HFF-Myc (cell line): ENCODE measurements around the gene ABCB4.

Experiments used
- DNase-seq: peaks from one replicate; pipeline ENCODE4 v3.0.0-alpha.2; 2011; ENCODE audit warnings: low read depth; ENCODE audit errors: extremely low read depth
- H3K4me3 ChIP-seq: replicated peaks from 2 replicates; pipeline ENCODE4 v1.5.1; 2011; ENCODE audit warnings: low read depth, mild to moderate bottlenecking, control low read depth, low read length
- CTCF ChIP-seq: IDR thresholded peaks from 2 replicates; pipeline ENCODE4 v1.5.1; 2012; ENCODE audit warnings: mild to moderate bottlenecking, low read depth, low read length, control low read depth; ENCODE audit errors: missing control alignments

ABCB4 gene

GRCh38 chr7:87499494-87499893 is 24.0 kb upstream of the ABCB4 start:
- DNase-seq: no peak
- no peak for TF ChIP-seq CTCF
- no peak overlapping the region for H3K4me3 ChIP-seq

GRCh38 chr7:87498893-87499292 is 23.4 kb upstream of the ABCB4 start:
- no peak for DNase-seq
- no peak for TF ChIP-seq CTCF
- no peak overlapping the region for H3K4me3 ChIP-seq

GRCh38 chr7:87497482-87497881 is 22.0 kb upstream of the ABCB4 start:
- no peak for TF ChIP-seq CTCF
- no peak for DNase-seq
- H3K4me3 ChIP-seq: no peak overlapping the region

GRCh38 chr7:87495366-87495765 is 19.9 kb upstream of the ABCB4 start:
- no peak overlapping the region for H3K4me3 ChIP-seq
- no peak for TF ChIP-seq CTCF
- no peak for DNase-seq

- no peak for TF ChIP-seq CTCF
- H3K4me3 ChIP-seq: no peak overlapping the region
- no peak for DNase-seq
Observed at GRCh38 chr7:87494454-87494853, 19.0 kb upstream of the ABCB4 start.

GRCh38 chr7:87483131-87483530 is 7.7 kb upstream of the ABCB4 start:
- no peak for DNase-seq
- H3K4me3 ChIP-seq: no peak overlapping the region
- TF ChIP-seq CTCF: no peak

GRCh38 chr7:87482115-87482514 is 6.6 kb upstream of the ABCB4 start:
- no peak overlapping the region for H3K4me3 ChIP-seq
- DNase-seq: no peak
- no peak for TF ChIP-seq CTCF
